ENCODE data around the gene SP2.

DNA sequence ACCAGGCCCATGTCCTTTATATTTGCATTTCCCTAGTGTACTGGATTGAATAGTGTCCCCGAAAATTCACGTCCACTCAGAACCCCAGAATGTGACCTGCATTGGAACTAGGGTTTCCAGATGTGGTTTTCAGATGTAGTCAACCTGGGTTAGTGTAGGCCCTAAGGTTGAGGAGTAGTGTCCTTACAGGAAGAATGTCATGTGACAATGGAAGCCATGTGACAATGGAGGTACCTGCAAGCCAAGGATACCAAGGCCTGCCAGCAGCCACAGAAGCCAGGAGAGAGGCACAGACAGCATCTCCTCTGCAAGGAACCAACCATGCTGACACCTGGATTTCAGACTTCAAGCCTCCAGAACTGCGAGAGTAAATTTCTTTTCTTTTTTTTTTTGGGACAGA lies 66.9 kb downstream of the SP2 start:
- no peak for TF ChIP-seq POLR2AphosphoS5 (IDR thresholded peaks at IDR 0.05)
- no peak for TF ChIP-seq POLR2A (IDR thresholded peaks at IDR 0.05)
- TF ChIP-seq, protein P1, sequence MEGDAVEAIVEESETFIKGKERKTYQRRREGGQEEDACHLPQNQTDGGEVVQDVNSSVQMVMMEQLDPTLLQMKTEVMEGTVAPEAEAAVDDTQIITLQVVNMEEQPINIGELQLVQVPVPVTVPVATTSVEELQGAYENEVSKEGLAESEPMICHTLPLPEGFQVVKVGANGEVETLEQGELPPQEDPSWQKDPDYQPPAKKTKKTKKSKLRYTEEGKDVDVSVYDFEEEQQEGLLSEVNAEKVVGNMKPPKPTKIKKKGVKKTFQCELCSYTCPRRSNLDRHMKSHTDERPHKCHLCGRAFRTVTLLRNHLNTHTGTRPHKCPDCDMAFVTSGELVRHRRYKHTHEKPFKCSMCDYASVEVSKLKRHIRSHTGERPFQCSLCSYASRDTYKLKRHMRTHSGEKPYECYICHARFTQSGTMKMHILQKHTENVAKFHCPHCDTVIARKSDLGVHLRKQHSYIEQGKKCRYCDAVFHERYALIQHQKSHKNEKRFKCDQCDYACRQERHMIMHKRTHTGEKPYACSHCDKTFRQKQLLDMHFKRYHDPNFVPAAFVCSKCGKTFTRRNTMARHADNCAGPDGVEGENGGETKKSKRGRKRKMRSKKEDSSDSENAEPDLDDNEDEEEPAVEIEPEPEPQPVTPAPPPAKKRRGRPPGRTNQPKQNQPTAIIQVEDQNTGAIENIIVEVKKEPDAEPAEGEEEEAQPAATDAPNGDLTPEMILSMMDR (IDR thresholded peaks at IDR 0.05), result no peak

Measured in upper lobe of left lung (tissue), 4 donors.